Spleen (tissue), 7 donors: Measurements from ENCODE around the gene GBP5.

ENCODE experiments used
- POLR2A ChIP-seq, 3 donors: fragments of 450-650 bp; IDR thresholded peaks; one replicate each; pipeline ENCODE4 v1.5.1; 2017; ENCODE audit warnings: antibody characterized with exemption in 3 of 3, mild to moderate bottlenecking in 1 of 3
- TF ChIP-seq, protein P1 (sequence below), 11 experiments: fragments of 200-600 bp in 7 of 11; fragments of 450-650 bp in 4 of 11; sonication (generic) in 4 of 11; IDR thresholded peaks in 8 of 11; conservative IDR thresholded peaks in 3 of 11; 1 replicate in 7 of 11; 2 replicates in 4 of 11; pipeline versions ENCODE4 v1.4.0 to v1.8.0; 2016 to 2021; ENCODE audit warnings: antibody characterized with exemption in 11 of 11, inconsistent platforms in 4 of 11, mild to moderate bottlenecking in 1 of 11
- donor health status: DM: no; HTN: no; CAD: no; lungs with moderate emphysema.
- donor health status: DM: no; HTN: no; CAD: no.
- donor health status: DM: no; HTN: no; CAD: no.

DNA sequence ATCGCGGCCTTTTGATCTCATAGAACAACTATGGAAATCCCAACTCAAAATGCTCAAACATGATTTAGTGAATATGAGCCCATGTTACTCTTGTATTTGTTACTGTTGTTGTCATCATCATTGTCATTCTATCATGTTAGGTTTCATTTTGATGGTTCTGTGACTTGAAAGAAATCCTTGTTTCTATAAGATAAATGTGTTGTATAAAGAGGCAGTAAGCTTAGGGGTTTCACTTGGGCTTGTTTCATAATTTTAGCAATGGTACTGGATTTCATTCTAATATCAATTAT, 15.3 kb upstream of the GBP5 start:
- TF ChIP-seq, protein P1, sequence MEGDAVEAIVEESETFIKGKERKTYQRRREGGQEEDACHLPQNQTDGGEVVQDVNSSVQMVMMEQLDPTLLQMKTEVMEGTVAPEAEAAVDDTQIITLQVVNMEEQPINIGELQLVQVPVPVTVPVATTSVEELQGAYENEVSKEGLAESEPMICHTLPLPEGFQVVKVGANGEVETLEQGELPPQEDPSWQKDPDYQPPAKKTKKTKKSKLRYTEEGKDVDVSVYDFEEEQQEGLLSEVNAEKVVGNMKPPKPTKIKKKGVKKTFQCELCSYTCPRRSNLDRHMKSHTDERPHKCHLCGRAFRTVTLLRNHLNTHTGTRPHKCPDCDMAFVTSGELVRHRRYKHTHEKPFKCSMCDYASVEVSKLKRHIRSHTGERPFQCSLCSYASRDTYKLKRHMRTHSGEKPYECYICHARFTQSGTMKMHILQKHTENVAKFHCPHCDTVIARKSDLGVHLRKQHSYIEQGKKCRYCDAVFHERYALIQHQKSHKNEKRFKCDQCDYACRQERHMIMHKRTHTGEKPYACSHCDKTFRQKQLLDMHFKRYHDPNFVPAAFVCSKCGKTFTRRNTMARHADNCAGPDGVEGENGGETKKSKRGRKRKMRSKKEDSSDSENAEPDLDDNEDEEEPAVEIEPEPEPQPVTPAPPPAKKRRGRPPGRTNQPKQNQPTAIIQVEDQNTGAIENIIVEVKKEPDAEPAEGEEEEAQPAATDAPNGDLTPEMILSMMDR (IDR thresholded peaks at IDR 0.05 in 8 of 11, conservative IDR thresholded peaks at IDR 0.05 in 3 of 11): no peak
- TF ChIP-seq POLR2A (IDR thresholded peaks at IDR 0.05): no peak
